Progenitor cell of endocrine pancreas (in vitro differentiated cells): ENCODE data around the gene DPP9. TPM values are rescaled to one million over a fixed set of nuclear protein-coding genes. Genes with fewer than 3 reads are reported as not detected.
"Not testable (repeated sequence)": the region's sequence is repeated elsewhere in the genome, so short reads cannot be mapped to it uniquely, and the experiment has no call there.

Source experiments
- DNase-seq: peaks from one replicate; pipeline ENCODE4 v3.0.0; 2021; ENCODE audit warnings: low spot score; ENCODE audit not compliant: unreplicated experiment
- H3K27ac Mint-ChIP-seq: 2 replicates; pipeline ENCODE4 v1.8.0; 2021; ENCODE audit warnings: mild to moderate bottlenecking, moderate library complexity, mixed read lengths
- H3K27me3 Mint-ChIP-seq: 2 replicates; pipeline ENCODE4 v1.8.0; 2021; ENCODE audit warnings: mixed read lengths
- H3K36me3 Mint-ChIP-seq: 2 replicates; pipeline ENCODE4 v1.8.0; 2022; ENCODE audit warnings: mixed read lengths; ENCODE audit not compliant: insufficient read depth
- H3K4me1 Mint-ChIP-seq: 2 replicates; pipeline ENCODE4 v1.8.0; 2021; ENCODE audit warnings: low read depth, mixed read lengths
- H3K4me3 Mint-ChIP-seq: 2 replicates; pipeline ENCODE4 v1.8.0; 2021; ENCODE audit warnings: low read depth, mild to moderate bottlenecking, moderate library complexity, mixed read lengths
- H3K9me3 Mint-ChIP-seq: 2 replicates; pipeline ENCODE4 v1.8.0; 2021; ENCODE audit warnings: low read depth, mixed read lengths
- total RNA-seq: library from RNA; stranded (reverse); gene quantifications from 2 replicates; pipeline ENCODE4 v1.2.1, GENCODE V29; 2021
- TF ChIP-seq, protein P1 (sequence below): fragments of 200-600 bp; sonication (generic); IDR thresholded peaks from one replicate; pipeline ENCODE4 v1.5.0; 2021; ENCODE audit warnings: antibody characterized with exemption, mild to moderate bottlenecking; ENCODE audit not compliant: unreplicated experiment

The DPP9 gene
- total RNA-seq, 1 donor from 2014 or later = 50.3 TPM

DNA sequence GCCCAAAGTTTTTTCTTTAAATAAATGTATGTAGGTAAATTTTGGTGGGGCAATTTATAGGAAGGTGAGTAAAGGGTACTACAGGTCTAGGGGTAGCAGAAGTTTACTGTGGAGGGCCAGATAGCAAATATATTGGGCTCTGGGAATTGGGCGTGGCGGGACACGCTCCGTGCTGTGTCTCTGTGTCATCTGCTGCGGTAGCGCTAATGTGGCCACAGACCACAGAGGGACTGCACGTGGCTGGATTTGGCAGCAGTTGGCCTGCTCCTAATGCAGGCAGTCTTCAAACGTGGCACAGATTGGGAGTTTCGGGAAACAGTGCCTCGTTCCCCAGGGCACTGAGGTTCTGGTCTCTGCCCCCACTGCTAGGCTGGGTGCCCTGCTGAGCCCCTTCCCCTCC lies 36.9 kb downstream of the DPP9 start:
- no peaks in the 10 kb centered on the region for H3K27me3 Mint-ChIP-seq
- TF ChIP-seq, protein P1, sequence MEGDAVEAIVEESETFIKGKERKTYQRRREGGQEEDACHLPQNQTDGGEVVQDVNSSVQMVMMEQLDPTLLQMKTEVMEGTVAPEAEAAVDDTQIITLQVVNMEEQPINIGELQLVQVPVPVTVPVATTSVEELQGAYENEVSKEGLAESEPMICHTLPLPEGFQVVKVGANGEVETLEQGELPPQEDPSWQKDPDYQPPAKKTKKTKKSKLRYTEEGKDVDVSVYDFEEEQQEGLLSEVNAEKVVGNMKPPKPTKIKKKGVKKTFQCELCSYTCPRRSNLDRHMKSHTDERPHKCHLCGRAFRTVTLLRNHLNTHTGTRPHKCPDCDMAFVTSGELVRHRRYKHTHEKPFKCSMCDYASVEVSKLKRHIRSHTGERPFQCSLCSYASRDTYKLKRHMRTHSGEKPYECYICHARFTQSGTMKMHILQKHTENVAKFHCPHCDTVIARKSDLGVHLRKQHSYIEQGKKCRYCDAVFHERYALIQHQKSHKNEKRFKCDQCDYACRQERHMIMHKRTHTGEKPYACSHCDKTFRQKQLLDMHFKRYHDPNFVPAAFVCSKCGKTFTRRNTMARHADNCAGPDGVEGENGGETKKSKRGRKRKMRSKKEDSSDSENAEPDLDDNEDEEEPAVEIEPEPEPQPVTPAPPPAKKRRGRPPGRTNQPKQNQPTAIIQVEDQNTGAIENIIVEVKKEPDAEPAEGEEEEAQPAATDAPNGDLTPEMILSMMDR = no peak
- H3K36me3 Mint-ChIP-seq = peaks cover 10% of the 10 kb centered on the region
- H3K4me1 Mint-ChIP-seq = no peaks in the 10 kb centered on the region
- H3K4me3 Mint-ChIP-seq = no peak overlapping the region
- H3K27ac Mint-ChIP-seq = no peak overlapping the region
- no peak for DNase-seq
- no peaks in the 10 kb centered on the region for H3K9me3 Mint-ChIP-seq

DNA sequence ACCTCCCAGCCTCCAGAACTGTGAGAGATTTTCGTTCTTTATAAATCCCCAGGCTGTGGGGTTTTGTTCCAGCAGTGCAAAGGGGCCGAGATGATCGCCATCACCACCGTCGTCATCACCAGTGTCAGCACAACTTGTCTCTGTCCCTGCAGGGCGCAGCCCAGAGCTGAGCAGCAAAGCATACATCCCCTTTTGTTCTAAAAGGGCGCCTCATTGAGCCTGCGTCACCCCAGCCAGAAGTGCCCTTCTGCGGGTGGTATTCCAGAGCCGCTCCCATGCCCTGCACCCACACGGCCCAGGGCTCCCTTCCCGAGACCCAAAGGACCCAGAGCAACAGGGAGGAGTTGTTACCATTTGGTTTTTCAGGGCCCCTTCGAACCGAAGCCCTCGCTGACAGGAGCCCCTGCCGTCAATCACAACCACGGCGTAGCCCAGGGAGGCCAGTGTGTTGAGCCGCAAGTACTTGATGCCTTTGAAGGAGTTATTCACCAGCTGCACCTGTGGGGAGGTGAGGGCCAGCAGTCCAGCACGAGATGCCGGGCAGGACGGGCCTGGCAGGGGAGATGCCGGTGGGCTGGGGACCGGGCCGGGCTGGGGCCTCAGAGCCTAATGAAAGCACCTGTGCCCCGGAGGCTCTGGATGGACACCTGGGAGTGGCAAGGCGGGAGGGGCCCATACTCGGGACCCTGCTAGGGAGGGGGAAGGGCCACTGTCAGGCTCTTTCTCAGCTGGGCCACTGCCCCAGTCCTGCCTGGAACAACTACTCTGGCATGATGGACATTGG lies 39.1 kb downstream of the DPP9 start:
- Mint-ChIP-seq H3K27ac (no peak overlapping the region), H3K36me3 (peaks cover 10% of the 10 kb centered on the region)

DNA sequence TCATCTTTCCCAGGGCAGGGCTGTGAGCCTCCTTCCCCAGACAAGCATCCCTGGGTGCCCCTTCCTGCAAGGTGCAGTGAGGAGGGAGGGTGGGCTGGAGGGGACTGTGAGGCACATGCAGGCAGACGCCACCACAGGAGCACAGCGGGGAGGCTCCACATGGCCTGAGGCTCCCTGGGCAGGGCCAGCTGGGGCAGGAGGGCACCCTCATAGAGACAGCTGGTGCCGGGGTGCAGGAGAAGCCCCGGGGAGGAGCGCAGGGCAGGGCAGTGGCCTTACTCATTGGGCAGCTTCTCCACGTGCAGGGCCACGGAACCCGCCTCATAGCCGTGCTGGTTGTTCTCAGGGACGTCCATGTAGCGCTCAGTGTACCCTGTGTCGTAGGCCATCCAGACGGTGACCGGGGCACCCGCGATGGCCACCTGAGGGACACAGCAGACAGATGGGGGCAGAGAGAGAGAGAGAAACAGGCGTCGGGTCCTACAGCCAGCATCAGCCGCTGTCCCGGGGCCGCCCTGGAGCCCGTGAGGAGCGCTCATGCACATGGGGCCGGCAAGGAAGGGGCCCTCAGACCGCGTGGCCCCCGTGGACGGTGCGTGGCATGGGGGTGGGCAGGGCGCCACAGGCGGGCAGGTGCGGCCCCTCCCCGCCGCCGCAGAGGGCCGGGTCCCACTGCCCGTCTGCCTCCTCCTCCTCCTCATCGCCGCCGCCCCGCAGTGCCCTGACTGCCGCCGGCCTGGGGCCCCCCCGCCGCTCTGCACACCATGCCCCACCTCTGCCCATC lies 41.0 kb downstream of the DPP9 start:
- Mint-ChIP-seq H3K4me3 (no peak overlapping the region), H3K36me3 (peaks cover 10% of the 10 kb centered on the region), H3K27me3 (no peaks in the 10 kb centered on the region), H3K27ac (no peak overlapping the region), H3K4me1 (no peaks in the 10 kb centered on the region), H3K9me3 (no peaks in the 10 kb centered on the region)
- DNase-seq = no peak
- TF ChIP-seq, protein P1 = no peak

More for the DNA sequence above, 39.1 kb downstream of the DPP9 start:
- H3K4me3 Mint-ChIP-seq = no peak overlapping the region
- no peaks in the 10 kb centered on the region for H3K4me1 Mint-ChIP-seq
- H3K9me3 Mint-ChIP-seq = no peaks in the 10 kb centered on the region
- no peak for DNase-seq
- TF ChIP-seq, protein P1 = no peak
- no peaks in the 10 kb centered on the region for H3K27me3 Mint-ChIP-seq

DNA sequence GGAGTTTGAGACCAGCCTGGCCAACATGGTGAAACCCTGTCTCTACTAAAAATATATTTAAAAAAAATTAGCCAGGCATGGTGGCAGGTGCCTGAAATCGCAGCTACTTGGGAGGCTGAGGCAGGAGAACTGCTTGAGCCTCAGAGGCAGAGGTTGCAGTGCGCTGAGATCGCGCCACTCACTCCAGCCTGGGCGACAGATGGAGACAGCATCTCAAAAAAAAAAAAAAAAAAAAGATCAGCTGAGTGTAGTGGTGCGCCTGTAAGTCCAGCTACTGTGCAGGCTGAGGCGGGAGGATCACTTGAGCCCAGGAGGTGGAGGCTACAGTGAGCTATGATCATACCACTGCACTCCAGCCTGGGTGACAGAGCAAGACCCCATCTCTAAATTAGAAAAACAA lies 43.6 kb downstream of the DPP9 start:
- H3K36me3 Mint-ChIP-seq = peaks cover 17% of the 10 kb centered on the region
- H3K4me3 Mint-ChIP-seq, H3K4me1 Mint-ChIP-seq, H3K9me3 Mint-ChIP-seq, H3K27me3 Mint-ChIP-seq, DNase-seq, H3K27ac Mint-ChIP-seq: not testable (repeated sequence)

DNA sequence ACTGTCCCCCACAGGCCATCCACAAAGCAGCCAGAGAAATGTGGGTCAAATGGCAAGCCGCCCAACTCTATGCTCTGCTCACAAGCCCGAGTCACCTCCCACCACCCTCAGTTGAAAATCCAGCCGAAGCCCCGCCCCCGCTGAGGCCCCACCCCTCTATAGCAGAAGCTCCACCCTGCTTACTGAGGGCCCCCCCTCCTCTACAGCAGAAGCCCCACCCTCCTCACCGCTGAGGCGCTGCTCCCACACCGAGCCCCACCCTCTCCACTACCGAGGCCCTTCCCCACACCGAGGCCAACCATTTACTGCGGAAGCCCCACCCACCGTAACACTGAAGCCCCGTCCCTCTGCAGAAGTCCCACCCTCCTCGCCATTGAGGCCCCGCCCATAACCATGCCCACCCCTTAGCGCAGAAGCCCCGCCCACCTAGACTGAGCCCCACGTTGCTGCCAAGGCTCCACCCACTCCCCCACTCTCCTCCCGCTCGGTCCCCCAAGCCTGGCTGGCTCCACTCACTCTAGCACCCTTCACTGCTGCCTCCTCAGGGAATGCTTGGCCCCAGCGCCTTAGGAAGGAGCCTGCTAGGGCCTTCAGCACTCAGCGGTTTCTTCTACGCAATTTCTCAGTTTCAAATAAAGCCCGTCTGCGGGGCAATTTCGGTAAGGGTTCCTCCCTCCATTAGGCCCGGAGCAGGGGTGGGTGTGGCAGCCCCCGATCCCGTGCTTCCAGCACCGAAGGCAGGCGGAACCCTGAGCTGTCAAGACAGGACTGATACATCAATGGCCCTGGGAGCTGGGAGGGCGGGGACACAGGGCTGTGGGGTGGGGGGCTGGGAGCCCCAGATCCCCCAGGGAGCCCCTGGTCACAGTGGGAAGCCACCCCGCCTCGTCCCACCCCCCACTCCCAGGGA lies 44.5 kb downstream of the DPP9 start:
- TF ChIP-seq, protein P1 = no peak
- no peak for DNase-seq
- Mint-ChIP-seq H3K9me3 (no peaks in the 10 kb centered on the region), H3K4me3 (no peak overlapping the region), H3K4me1 (no peaks in the 10 kb centered on the region), H3K27me3 (no peaks in the 10 kb centered on the region), H3K36me3 (peaks cover 17% of the 10 kb centered on the region), H3K27ac (no peak overlapping the region)
